Measurements from ENCODE around the gene ABHD10.

The ABHD10 gene

DNA sequence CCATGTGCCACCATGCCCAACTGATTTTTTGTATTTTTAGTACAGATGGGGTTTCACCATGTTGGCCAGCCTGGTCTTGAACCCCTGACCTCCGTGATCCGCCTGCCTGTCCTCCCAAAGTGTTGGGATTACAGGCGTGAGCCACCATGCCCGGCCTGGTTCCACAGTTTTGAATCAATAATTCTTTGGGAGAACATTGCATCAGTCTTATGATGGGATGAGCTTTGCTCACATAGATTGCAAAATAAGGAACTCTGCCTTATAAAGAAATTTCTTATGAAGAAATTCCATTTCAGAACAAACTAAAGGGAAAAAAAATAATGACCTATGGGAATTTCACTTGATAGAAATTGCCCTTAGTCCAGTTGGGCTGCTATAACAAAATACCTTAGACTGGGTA is 39.9 kb downstream of the ABHD10 start:
- no peak for TF ChIP-seq SIN3A (IDR thresholded peaks at IDR 0.05; ENCODE audit: borderline replicate concordance, insufficient read depth, low read length)

DNA sequence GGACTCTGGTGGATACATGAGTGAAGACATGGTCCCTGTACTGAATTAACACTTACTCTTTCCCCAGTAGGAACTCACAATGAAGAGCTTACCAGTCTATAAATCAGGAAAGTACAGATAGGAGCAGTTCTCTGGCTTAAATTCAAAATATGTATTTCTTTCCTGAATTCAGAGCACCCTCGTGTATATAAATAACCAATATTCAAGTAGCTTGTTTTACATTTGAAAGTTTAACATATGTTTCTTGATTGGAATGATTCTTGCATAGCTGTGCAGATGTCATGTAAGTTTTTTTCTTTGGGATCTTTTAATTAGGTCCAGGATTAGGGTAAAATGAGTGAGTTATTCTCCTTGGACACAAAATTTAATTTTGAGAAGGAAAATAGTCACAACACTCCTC is 40.9 kb downstream of the ABHD10 start:
- TF ChIP-seq TAF1 (IDR thresholded peaks at IDR 0.05; ENCODE audit: borderline replicate concordance, insufficient read depth, low read length) = no peak
- no peak for TF ChIP-seq REST (IDR thresholded peaks at IDR 0.05; ENCODE audit: insufficient read depth in 1 of 2, low read depth in 2 of 2, low read length in 2 of 2)
- no peak for TF ChIP-seq SIN3A (IDR thresholded peaks at IDR 0.05; ENCODE audit: borderline replicate concordance, insufficient read depth, low read length)
- TF ChIP-seq POLR2AphosphoS5 (IDR thresholded peaks at IDR 0.05; ENCODE audit: low read depth, low read length) = no peak
- TF ChIP-seq FOXP2 (optimal IDR thresholded peaks at IDR 0.05; ENCODE audit: borderline replicate concordance, extremely low read depth, extremely low read length, insufficient read depth) = no peak

DNA sequence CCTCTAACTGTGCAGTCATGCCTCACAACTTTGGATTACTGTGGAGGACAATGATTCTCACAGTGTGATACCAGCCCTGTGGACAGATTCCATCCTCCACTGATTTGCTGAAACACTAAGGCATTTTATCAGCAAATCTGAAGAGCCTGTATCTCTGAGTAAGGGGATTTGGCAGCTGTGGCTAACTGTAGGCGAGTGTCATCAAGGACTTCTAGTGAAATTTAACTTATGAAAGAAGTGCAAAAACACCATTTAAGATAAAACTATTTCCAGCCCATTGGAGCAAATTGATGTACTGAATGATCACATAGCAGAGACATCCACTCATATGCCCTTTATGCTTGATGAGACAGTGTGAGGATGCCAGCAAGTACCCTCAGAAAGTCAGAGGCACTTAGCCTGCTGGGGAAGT is 41.9 kb downstream of the ABHD10 start:
- TF ChIP-seq POLR2AphosphoS5 (IDR thresholded peaks at IDR 0.05; ENCODE audit: low read depth, low read length) (no peak), SIN3A (IDR thresholded peaks at IDR 0.05; ENCODE audit: borderline replicate concordance, insufficient read depth, low read length) (no peak), FOXP2 (optimal IDR thresholded peaks at IDR 0.05; ENCODE audit: borderline replicate concordance, extremely low read depth, extremely low read length, insufficient read depth) (no peak), TAF1 (IDR thresholded peaks at IDR 0.05; ENCODE audit: borderline replicate concordance, insufficient read depth, low read length) (no peak), REST (IDR thresholded peaks at IDR 0.05; ENCODE audit: insufficient read depth in 1 of 2, low read depth in 2 of 2, low read length in 2 of 2) (no peak)

- TF ChIP-seq POLR2AphosphoS5 (IDR thresholded peaks at IDR 0.05; ENCODE audit: low read depth, low read length) (no peak), FOXP2 (optimal IDR thresholded peaks at IDR 0.05; ENCODE audit: borderline replicate concordance, extremely low read depth, extremely low read length, insufficient read depth) (no peak), SIN3A (IDR thresholded peaks at IDR 0.05; ENCODE audit: borderline replicate concordance, insufficient read depth, low read length) (no peak), REST (IDR thresholded peaks at IDR 0.05; ENCODE audit: insufficient read depth in 1 of 2, low read depth in 2 of 2, low read length in 2 of 2) (no peak), TAF1 (IDR thresholded peaks at IDR 0.05; ENCODE audit: borderline replicate concordance, insufficient read depth, low read length) (no peak)
Observed at GRCh38 chr3:112027142-112027541, 48.3 kb downstream of the ABHD10 start.

GRCh38 chr3:112027826-112028225 is 49.0 kb downstream of the ABHD10 start:
- TF ChIP-seq TAF1 (IDR thresholded peaks at IDR 0.05; ENCODE audit: borderline replicate concordance, insufficient read depth, low read length) = no peak
- no peak for TF ChIP-seq REST (IDR thresholded peaks at IDR 0.05; ENCODE audit: insufficient read depth in 1 of 2, low read depth in 2 of 2, low read length in 2 of 2)
- no peak for TF ChIP-seq FOXP2 (optimal IDR thresholded peaks at IDR 0.05; ENCODE audit: borderline replicate concordance, extremely low read depth, extremely low read length, insufficient read depth)
- no peak for TF ChIP-seq SIN3A (IDR thresholded peaks at IDR 0.05; ENCODE audit: borderline replicate concordance, insufficient read depth, low read length)
- no peak for TF ChIP-seq POLR2AphosphoS5 (IDR thresholded peaks at IDR 0.05; ENCODE audit: low read depth, low read length)
